NOMO-1 treated with dmso at 0.1 percent for 144 hours (cell line): ENCODE measurements around the gene CGREF1.
"Not testable (repeated sequence)": the region's sequence is repeated elsewhere in the genome, so short reads cannot be mapped to it uniquely, and the experiment has no call there.

Experiments used
- DNase-seq: peaks from one replicate; lab custom pipeline; 2025; ENCODE audit not compliant: unreplicated experiment; lab: John Stamatoyannopoulos, UW

The CGREF1 gene

GRCh38 chr2:27137322-27137935, 18.5 kb upstream of the CGREF1 start:
- DNase-seq, result no peak

- DNase-seq, result no peak
These were observed 17.8 kb upstream of the CGREF1 start for GRCh38 chr2:27136751-27137150.

GRCh38 chr2:27135478-27135955, 16.6 kb upstream of the CGREF1 start:
- no peak for DNase-seq

- no peak for DNase-seq
These were observed 16.0 kb upstream of the CGREF1 start for GRCh38 chr2:27134781-27135477.

- DNase-seq, result peak; percentile 92
These were observed 15.2 kb upstream of the CGREF1 start, which contains the start of gene PREB for GRCh38 chr2:27133905-27134780. PREB (minus strand) TSS chr2:27134636; CDS start chr2:27134421, 215 bp downstream.

- DNase-seq, result no peak
These were observed 14.4 kb upstream of the CGREF1 start for GRCh38 chr2:27133195-27133875.

- DNase-seq, result no peak
These were observed 12.5 kb upstream of the CGREF1 start for GRCh38 chr2:27131429-27131828.

- DNase-seq, result no peak
These were observed 11.5 kb upstream of the CGREF1 start for GRCh38 chr2:27130396-27130795.

GRCh38 chr2:27128668-27129571, 10.0 kb upstream of the CGREF1 start:
- no peak for DNase-seq

GRCh38 chr2:27127883-27128667, 9.1 kb upstream of the CGREF1 start:
- no peak for DNase-seq

GRCh38 chr2:27126252-27126710, 7.4 kb upstream of the CGREF1 start:
- DNase-seq, result no peak

- no peak for DNase-seq
These were observed 6.2 kb upstream of the CGREF1 start for GRCh38 chr2:27125104-27125503.

GRCh38 chr2:27123302-27124150, 4.6 kb upstream of the CGREF1 start, which contains the start of gene ABHD1:
ABHD1 (plus strand) TSS chr2:27123815; CDS start chr2:27123949, 134 bp downstream.
- peak; percentile 43 for DNase-seq

GRCh38 chr2:27122791-27123190, 3.9 kb upstream of the CGREF1 start:
- DNase-seq, result no peak

- DNase-seq, result no peak
These were observed 3.0 kb upstream of the CGREF1 start for GRCh38 chr2:27121906-27122305.

- DNase-seq, result not testable (repeated sequence)
These were observed 372 bp upstream of the CGREF1 start for GRCh38 chr2:27119330-27119670.

GRCh38 chr2:27117995-27118524, 868 bp downstream of the CGREF1 start:
- no peak for DNase-seq

- no peak for DNase-seq
These were observed 3.4 kb downstream of the CGREF1 start for GRCh38 chr2:27115519-27115918.
